MG63 (cell line): Measurements from ENCODE around the gene ELL2. TPM values are rescaled to one million over a fixed set of nuclear protein-coding genes. Genes with fewer than 3 reads are reported as not detected.
"Not testable (repeated sequence)": the region's sequence is repeated elsewhere in the genome, so short reads cannot be mapped to it uniquely, and the experiment has no call there.

ENCODE experiments used
- DNase-seq: peaks from one replicate; pipeline ENCODE4 v3.0.0-alpha.2; 2020
- H3K27me3 ChIP-seq: fragments of 250-450 bp; sonication (Bioruptor Pico); 2 replicates; pipeline ENCODE4 v1.5.1; 2020; ENCODE audit warnings: mild to moderate bottlenecking, moderate library complexity
- H3K36me3 ChIP-seq: fragments of 250-450 bp; sonication (Bioruptor Pico); 2 replicates; pipeline ENCODE4 v1.5.1; 2020; ENCODE audit warnings: mild to moderate bottlenecking, moderate library complexity
- H3K4me3 ChIP-seq: fragments of 250-450 bp; sonication (Bioruptor Pico); 2 replicates; pipeline ENCODE4 v1.5.1; 2020; ENCODE audit warnings: mild to moderate bottlenecking, moderate library complexity
- H3K9me3 ChIP-seq: fragments of 250-450 bp; sonication (Bioruptor Pico); 2 replicates; pipeline ENCODE4 v1.5.1; 2020; ENCODE audit warnings: mild to moderate bottlenecking, moderate library complexity
- total RNA-seq: library from RNA; depleted of rRNA; stranded (reverse); fragments of >200 nt; shearing (Covaris generic); gene quantifications from 2 replicates; pipeline ENCODE4 v1.2.3, GENCODE V29; 2014; ENCODE audit warnings: low replicate concordance

ELL2 gene
- total RNA-seq, 1 experiment from 2014 or later = 126 TPM

GRCh38 chr5:95927300-95927699 lies 34.4 kb downstream of the ELL2 start:
- not testable (repeated sequence) for DNase-seq, H3K27me3 ChIP-seq, H3K9me3 ChIP-seq, H3K4me3 ChIP-seq
- H3K36me3 ChIP-seq = peaks cover 85% of the 10 kb centered on the region

- H3K4me3 ChIP-seq = no peak overlapping the region
- no peak for DNase-seq
- peaks cover 89% of the 10 kb centered on the region for H3K36me3 ChIP-seq
- H3K9me3 ChIP-seq = no peaks in the 10 kb centered on the region
- no peaks in the 10 kb centered on the region for H3K27me3 ChIP-seq
Observed at GRCh38 chr5:95925939-95926338, 35.7 kb downstream of the ELL2 start.

GRCh38 chr5:95925378-95925744 lies 36.3 kb downstream of the ELL2 start:
- Histone ChIP-seq H3K4me3 (no peak overlapping the region), H3K9me3 (no peaks in the 10 kb centered on the region), H3K27me3 (no peaks in the 10 kb centered on the region), H3K36me3 (peaks cover 89% of the 10 kb centered on the region)
- DNase-seq = no peak

- Histone ChIP-seq H3K9me3 (no peaks in the 10 kb centered on the region), H3K4me3 (no peak overlapping the region), H3K27me3 (no peaks in the 10 kb centered on the region), H3K36me3 (peaks cover 87% of the 10 kb centered on the region)
- DNase-seq = no peak
Observed at GRCh38 chr5:95924720-95925377, 36.8 kb downstream of the ELL2 start.

- H3K4me3 ChIP-seq = no peak overlapping the region
- no peaks in the 10 kb centered on the region for H3K27me3 ChIP-seq
- peaks cover 89% of the 10 kb centered on the region for H3K36me3 ChIP-seq
- no peak for DNase-seq
- H3K9me3 ChIP-seq = no peaks in the 10 kb centered on the region
Observed at GRCh38 chr5:95923918-95924544, 37.6 kb downstream of the ELL2 start.

- DNase-seq = no peak
- H3K36me3 ChIP-seq = peaks cover 89% of the 10 kb centered on the region
- no peaks in the 10 kb centered on the region for H3K9me3 ChIP-seq
- no peak overlapping the region for H3K4me3 ChIP-seq
- H3K27me3 ChIP-seq = no peaks in the 10 kb centered on the region
Observed at GRCh38 chr5:95922798-95923197, 38.9 kb downstream of the ELL2 start.

GRCh38 chr5:95921501-95921900 lies 40.1 kb downstream of the ELL2 start:
- DNase-seq = no peak
- Histone ChIP-seq H3K36me3 (peaks cover 94% of the 10 kb centered on the region), H3K9me3 (no peaks in the 10 kb centered on the region), H3K27me3 (no peaks in the 10 kb centered on the region), H3K4me3 (no peak overlapping the region)

GRCh38 chr5:95920822-95921221 lies 40.8 kb downstream of the ELL2 start:
- Histone ChIP-seq H3K9me3 (no peaks in the 10 kb centered on the region), H3K36me3 (peaks cover 96% of the 10 kb centered on the region), H3K27me3 (no peaks in the 10 kb centered on the region), H3K4me3 (no peak overlapping the region)
- no peak for DNase-seq

GRCh38 chr5:95919658-95920057 lies 42.0 kb downstream of the ELL2 start:
- no peak overlapping the region for H3K4me3 ChIP-seq
- no peaks in the 10 kb centered on the region for H3K27me3 ChIP-seq
- no peak for DNase-seq
- H3K9me3 ChIP-seq = no peaks in the 10 kb centered on the region
- H3K36me3 ChIP-seq = peaks cover 96% of the 10 kb centered on the region

- Histone ChIP-seq H3K27me3 (no peaks in the 10 kb centered on the region), H3K36me3 (peaks cover 94% of the 10 kb centered on the region), H3K4me3 (no peak overlapping the region), H3K9me3 (no peaks in the 10 kb centered on the region)
- no peak for DNase-seq
Observed at GRCh38 chr5:95918421-95919006, 43.1 kb downstream of the ELL2 start.

GRCh38 chr5:95917207-95917606 lies 44.4 kb downstream of the ELL2 start:
- DNase-seq = no peak
- Histone ChIP-seq H3K36me3 (peaks cover 94% of the 10 kb centered on the region), H3K27me3 (no peaks in the 10 kb centered on the region), H3K9me3 (no peaks in the 10 kb centered on the region), H3K4me3 (no peak overlapping the region)

GRCh38 chr5:95916687-95917085 lies 45.0 kb downstream of the ELL2 start:
- Histone ChIP-seq H3K9me3 (no peaks in the 10 kb centered on the region), H3K36me3 (peaks cover 94% of the 10 kb centered on the region), H3K4me3 (no peak overlapping the region), H3K27me3 (no peaks in the 10 kb centered on the region)
- DNase-seq = no peak

- Histone ChIP-seq H3K27me3 (no peaks in the 10 kb centered on the region), H3K9me3 (no peaks in the 10 kb centered on the region), H3K36me3 (peaks cover 94% of the 10 kb centered on the region), H3K4me3 (no peak overlapping the region)
- no peak for DNase-seq
Observed at GRCh38 chr5:95915999-95916686, 45.5 kb downstream of the ELL2 start.

GRCh38 chr5:95913663-95914062 lies 48.0 kb downstream of the ELL2 start:
- Histone ChIP-seq H3K4me3 (no peak overlapping the region), H3K36me3 (peaks cover 95% of the 10 kb centered on the region), H3K27me3 (no peaks in the 10 kb centered on the region), H3K9me3 (no peaks in the 10 kb centered on the region)
- DNase-seq = no peak

GRCh38 chr5:95912029-95912428 lies 49.6 kb downstream of the ELL2 start:
- Histone ChIP-seq H3K27me3 (no peaks in the 10 kb centered on the region), H3K36me3 (peaks cover 93% of the 10 kb centered on the region), H3K4me3 (no peak overlapping the region), H3K9me3 (no peaks in the 10 kb centered on the region)
- no peak for DNase-seq

- H3K27me3 ChIP-seq = no peaks in the 10 kb centered on the region
- H3K9me3 ChIP-seq = no peaks in the 10 kb centered on the region
- no peak overlapping the region for H3K4me3 ChIP-seq
- DNase-seq = no peak
- H3K36me3 ChIP-seq = peaks cover 96% of the 10 kb centered on the region
Observed at GRCh38 chr5:95910521-95910920, 51.1 kb downstream of the ELL2 start.

- H3K36me3 ChIP-seq = peaks cover 96% of the 10 kb centered on the region
- no peak overlapping the region for H3K4me3 ChIP-seq
- no peaks in the 10 kb centered on the region for H3K9me3 ChIP-seq
- no peak for DNase-seq
- H3K27me3 ChIP-seq = no peaks in the 10 kb centered on the region
Observed at GRCh38 chr5:95909738-95910137, 51.9 kb downstream of the ELL2 start.
